B cell (primary cell): ENCODE results near the gene KCNN2.

Experiments
- EZH2 ChIP-seq: IDR thresholded peaks from 2 replicates; pipeline ENCODE4 v1.6.1; 2012; ENCODE audit warnings: borderline replicate concordance, low read depth, mild to moderate bottlenecking, moderate library complexity, low read length; ENCODE audit not compliant: insufficient read depth, poor library complexity, severe bottlenecking
- TF ChIP-seq, protein P1 (sequence below): fragments of 200-600 bp; IDR thresholded peaks from one replicate; pipeline ENCODE4 v1.8.0; 2022; ENCODE audit warnings: antibody characterized with exemption, mild to moderate bottlenecking

DNA sequence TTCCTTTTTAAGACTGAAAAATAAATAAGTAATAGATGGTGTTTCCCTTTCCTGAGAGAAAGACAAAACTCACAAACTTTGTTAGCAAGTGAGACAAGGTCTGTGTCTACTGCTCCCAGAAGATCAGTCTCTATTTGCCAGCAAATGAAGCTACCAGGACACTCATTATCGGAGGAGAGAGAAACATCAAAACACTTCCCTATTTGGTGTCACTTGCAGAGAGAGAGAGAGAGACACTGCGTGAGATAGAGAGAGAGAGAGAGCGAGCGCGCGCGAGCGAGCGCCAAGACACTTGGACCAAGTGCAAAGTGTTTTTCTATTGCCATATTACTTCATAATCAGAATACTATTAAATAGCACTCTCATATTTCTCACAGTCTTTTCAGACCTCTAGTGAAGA, 142.7 kb downstream of the KCNN2 start:
- TF ChIP-seq, protein P1, sequence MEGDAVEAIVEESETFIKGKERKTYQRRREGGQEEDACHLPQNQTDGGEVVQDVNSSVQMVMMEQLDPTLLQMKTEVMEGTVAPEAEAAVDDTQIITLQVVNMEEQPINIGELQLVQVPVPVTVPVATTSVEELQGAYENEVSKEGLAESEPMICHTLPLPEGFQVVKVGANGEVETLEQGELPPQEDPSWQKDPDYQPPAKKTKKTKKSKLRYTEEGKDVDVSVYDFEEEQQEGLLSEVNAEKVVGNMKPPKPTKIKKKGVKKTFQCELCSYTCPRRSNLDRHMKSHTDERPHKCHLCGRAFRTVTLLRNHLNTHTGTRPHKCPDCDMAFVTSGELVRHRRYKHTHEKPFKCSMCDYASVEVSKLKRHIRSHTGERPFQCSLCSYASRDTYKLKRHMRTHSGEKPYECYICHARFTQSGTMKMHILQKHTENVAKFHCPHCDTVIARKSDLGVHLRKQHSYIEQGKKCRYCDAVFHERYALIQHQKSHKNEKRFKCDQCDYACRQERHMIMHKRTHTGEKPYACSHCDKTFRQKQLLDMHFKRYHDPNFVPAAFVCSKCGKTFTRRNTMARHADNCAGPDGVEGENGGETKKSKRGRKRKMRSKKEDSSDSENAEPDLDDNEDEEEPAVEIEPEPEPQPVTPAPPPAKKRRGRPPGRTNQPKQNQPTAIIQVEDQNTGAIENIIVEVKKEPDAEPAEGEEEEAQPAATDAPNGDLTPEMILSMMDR, result no peak
- TF ChIP-seq EZH2, result no peak
